WTC11 (cell line): Measurements from ENCODE around the gene LRRC75B. TPM values are rescaled to one million over a fixed set of nuclear protein-coding genes. Genes with fewer than 3 reads are reported as not detected.
"Not testable (repeated sequence)": the region's sequence is repeated elsewhere in the genome, so short reads cannot be mapped to it uniquely, and the experiment has no call there.

ENCODE experiments used
- ATAC-seq: fragments of 200-7000 bp; cut with Tn5 transposase; 2 replicates; pipeline ENCODE4 v1.10.0; 2021; ENCODE audit warnings: mild to moderate bottlenecking, moderate library complexity
- CTCF ChIA-PET: fragments of 300-600 bp; sonication (Branson Sonifier 250); formaldehyde crosslinking; loops from one replicate; lab custom pipeline; 2021; ENCODE audit warnings: antibody characterized with exemption; lab: Charles Lee
- POLR2A ChIA-PET: fragments of 350-600 bp; sonication (Branson Sonifier 250); formaldehyde crosslinking; loops from one replicate; lab custom pipeline; 2021; ENCODE audit warnings: antibody characterized with exemption; lab: Charles Lee
- DNase-seq: peaks from one replicate; pipeline ENCODE4 v3.0.0; 2021; ENCODE audit warnings: low spot score
- H3K27ac Mint-ChIP-seq: 2 replicates; pipeline ENCODE4 v1.8.0; 2021; ENCODE audit warnings: mixed read lengths
- H3K27me3 Mint-ChIP-seq: 2 replicates; pipeline ENCODE4 v1.8.0; 2021; ENCODE audit warnings: low read depth, mild to moderate bottlenecking, moderate library complexity, mixed read lengths
- H3K36me3 Mint-ChIP-seq: 2 replicates; pipeline ENCODE4 v1.8.0; 2021; ENCODE audit warnings: mixed read lengths
- H3K4me1 Mint-ChIP-seq: 2 replicates; pipeline ENCODE4 v1.8.0; 2022; ENCODE audit warnings: mixed read lengths
- H3K4me3 Mint-ChIP-seq: 2 replicates; pipeline ENCODE4 v1.8.0; 2021; ENCODE audit warnings: mild to moderate bottlenecking, moderate library complexity, mixed read lengths
- H3K9me3 Mint-ChIP-seq: 2 replicates; pipeline ENCODE4 v1.8.0; 2021; ENCODE audit warnings: mixed read lengths
- AR ChIP-seq: fragments of 250-450 bp; sonication (Bioruptor Pico); IDR thresholded peaks from 2 replicates; pipeline ENCODE4 v1.9.0; 2021; ENCODE audit warnings: mild to moderate bottlenecking
- ATF3 ChIP-seq: sonication (generic); formaldehyde crosslinking; conservative IDR thresholded peaks from 2 replicates; pipeline ENCODE4 v1.8.1; 2022; ENCODE audit warnings: mild to moderate bottlenecking, missing genetic modification reagents
- CBFB ChIP-seq: sonication (generic); formaldehyde crosslinking; IDR thresholded peaks from 2 replicates; pipeline ENCODE4 v1.8.1; 2022; ENCODE audit warnings: mild to moderate bottlenecking, low read depth, missing genetic modification reagents
- ELF4 ChIP-seq: sonication (generic); formaldehyde crosslinking; IDR thresholded peaks from 2 replicates; pipeline ENCODE4 v1.8.1; 2022; ENCODE audit warnings: low read depth, mild to moderate bottlenecking, moderate library complexity, missing genetic modification reagents
- FOXJ3 ChIP-seq: sonication (generic); formaldehyde crosslinking; IDR thresholded peaks from 2 replicates; pipeline ENCODE4 v1.9.0; 2021; ENCODE audit warnings: missing genetic modification reagents, mild to moderate bottlenecking, borderline replicate concordance
- FOXP4 ChIP-seq: sonication (generic); formaldehyde crosslinking; IDR thresholded peaks from 2 replicates; pipeline ENCODE4 v1.8.0; 2022; ENCODE audit warnings: mild to moderate bottlenecking, missing genetic modification reagents
- GTF2I ChIP-seq: fragments of 250-450 bp; sonication (Bioruptor Pico); conservative IDR thresholded peaks from 2 replicates; pipeline ENCODE4 v1.4.0; 2021; ENCODE audit warnings: mild to moderate bottlenecking
- HMGA2 ChIP-seq: fragments of 250-450 bp; sonication (Bioruptor Pico); IDR thresholded peaks from 2 replicates; pipeline ENCODE4 v1.4.0; 2021; ENCODE audit warnings: mild to moderate bottlenecking, moderate library complexity
- IRF2 ChIP-seq: sonication (generic); formaldehyde crosslinking; IDR thresholded peaks from 2 replicates; pipeline ENCODE4 v1.8.0; 2022; ENCODE audit warnings: low read depth, missing genetic modification reagents, borderline replicate concordance
- KAT7 ChIP-seq: sonication (generic); formaldehyde crosslinking; IDR thresholded peaks from 2 replicates; pipeline ENCODE4 v1.8.1; 2023; ENCODE audit warnings: missing genetic modification reagents, mild to moderate bottlenecking, borderline replicate concordance
- NFE2L1 ChIP-seq: sonication (generic); formaldehyde crosslinking; IDR thresholded peaks from 2 replicates; pipeline ENCODE4 v1.8.1; 2023; ENCODE audit warnings: missing genetic modification reagents
- NR2C2 ChIP-seq: sonication (generic); formaldehyde crosslinking; IDR thresholded peaks from 2 replicates; pipeline ENCODE4 v1.8.0; 2022; ENCODE audit warnings: mild to moderate bottlenecking, missing genetic modification reagents
- PRDM15 ChIP-seq: sonication (generic); formaldehyde crosslinking; IDR thresholded peaks from 2 replicates; pipeline ENCODE4 v1.8.0; 2022; ENCODE audit warnings: missing genetic modification reagents
- TP53 ChIP-seq: sonication (generic); formaldehyde crosslinking; IDR thresholded peaks from 2 replicates; pipeline ENCODE4 v1.8.1; 2023; ENCODE audit warnings: mild to moderate bottlenecking, missing genetic modification reagents
- ZNF416 ChIP-seq: fragments of 250-450 bp; sonication (Bioruptor Pico); IDR thresholded peaks from 2 replicates; pipeline ENCODE4 v1.9.0; 2021; ENCODE audit warnings: mild to moderate bottlenecking, inconsistent platforms
- ZNF423 ChIP-seq: fragments of 250-450 bp; sonication (Bioruptor Pico); IDR thresholded peaks from 2 replicates; pipeline ENCODE4 v2.1.2; 2022; ENCODE audit warnings: mild to moderate bottlenecking, moderate library complexity
- total RNA-seq: library from RNA; stranded (reverse); gene quantifications from 3 replicates; pipeline ENCODE4 v1.2.3, GENCODE V29; 2021
- TF ChIP-seq, protein P1 (sequence below): sonication (generic); formaldehyde crosslinking; IDR thresholded peaks from 2 replicates; pipeline ENCODE4 v1.8.1; 2023; ENCODE audit warnings: mild to moderate bottlenecking, missing genetic modification reagents, borderline replicate concordance

Gene LRRC75B
- total RNA-seq, 1 experiment from 2014 or later: 19.2 TPM

DNA sequence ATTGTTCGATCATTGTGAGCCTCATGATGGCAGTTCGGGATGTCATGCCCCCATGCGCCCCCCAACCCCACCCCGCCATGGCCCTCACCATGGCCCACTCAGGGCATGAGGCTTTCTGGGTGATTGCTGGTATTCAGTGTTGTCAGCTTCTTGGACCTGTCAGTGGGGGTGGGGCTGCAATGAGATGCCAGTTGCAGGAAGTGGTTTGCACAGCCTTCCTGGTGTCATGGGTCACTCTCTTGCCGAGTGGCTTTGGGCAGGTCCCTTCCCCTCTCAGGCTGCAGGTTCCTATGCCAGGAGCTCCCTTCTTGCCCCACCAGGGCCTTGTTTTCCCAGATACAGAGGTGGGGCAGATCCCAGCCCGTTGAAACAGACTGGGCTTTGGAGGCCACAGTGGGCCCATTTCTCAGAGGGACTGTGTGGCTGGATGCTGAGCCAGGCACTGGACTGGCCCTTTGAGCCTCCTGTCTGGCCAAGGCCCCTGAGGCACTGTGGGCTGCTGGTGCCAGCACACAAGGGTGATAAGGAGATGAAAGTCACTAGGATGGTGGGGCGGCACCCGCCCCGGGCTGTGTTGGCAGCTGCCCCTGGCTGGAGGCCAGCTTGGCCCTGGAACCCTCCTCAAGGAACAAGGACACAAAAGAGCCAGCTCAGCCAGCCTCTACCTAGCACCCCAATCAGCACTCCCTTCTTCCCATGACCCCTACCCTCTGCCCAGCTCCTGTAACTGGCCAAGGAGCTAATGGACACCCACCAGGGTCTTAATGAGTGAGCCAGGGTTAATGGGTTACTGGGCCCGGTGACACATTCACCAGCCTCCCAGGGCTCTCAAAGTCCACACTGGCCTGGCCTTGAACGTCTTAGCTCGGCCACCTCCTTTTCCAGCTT is 8.6 kb upstream of the LRRC75B start:
- H3K9me3 Mint-ChIP-seq: no peaks in the 10 kb centered on the region
- no peak for DNase-seq
- POLR2A ChIA-PET: no interaction called here
- CTCF ChIA-PET: no interaction called here
- no peaks in the 10 kb centered on the region for H3K36me3 Mint-ChIP-seq
- H3K4me1 Mint-ChIP-seq: peaks cover 34% of the 10 kb centered on the region
- no peaks in the 10 kb centered on the region for H3K27me3 Mint-ChIP-seq
- TF ChIP-seq NFE2L1 (CRISPR knock-in tag) (no peak), TP53 (CRISPR knock-in tag) (no peak), PRDM15 (CRISPR knock-in tag) (no peak), AR (CRISPR knock-in tag) (no peak), CBFB (CRISPR knock-in tag) (no peak), FOXJ3 (CRISPR knock-in tag) (no peak), HMGA2 (CRISPR knock-in tag) (no peak)
- no peak overlapping the region for H3K27ac Mint-ChIP-seq
- no peak overlapping the region for H3K4me3 Mint-ChIP-seq
- no peak for ATAC-seq

DNA sequence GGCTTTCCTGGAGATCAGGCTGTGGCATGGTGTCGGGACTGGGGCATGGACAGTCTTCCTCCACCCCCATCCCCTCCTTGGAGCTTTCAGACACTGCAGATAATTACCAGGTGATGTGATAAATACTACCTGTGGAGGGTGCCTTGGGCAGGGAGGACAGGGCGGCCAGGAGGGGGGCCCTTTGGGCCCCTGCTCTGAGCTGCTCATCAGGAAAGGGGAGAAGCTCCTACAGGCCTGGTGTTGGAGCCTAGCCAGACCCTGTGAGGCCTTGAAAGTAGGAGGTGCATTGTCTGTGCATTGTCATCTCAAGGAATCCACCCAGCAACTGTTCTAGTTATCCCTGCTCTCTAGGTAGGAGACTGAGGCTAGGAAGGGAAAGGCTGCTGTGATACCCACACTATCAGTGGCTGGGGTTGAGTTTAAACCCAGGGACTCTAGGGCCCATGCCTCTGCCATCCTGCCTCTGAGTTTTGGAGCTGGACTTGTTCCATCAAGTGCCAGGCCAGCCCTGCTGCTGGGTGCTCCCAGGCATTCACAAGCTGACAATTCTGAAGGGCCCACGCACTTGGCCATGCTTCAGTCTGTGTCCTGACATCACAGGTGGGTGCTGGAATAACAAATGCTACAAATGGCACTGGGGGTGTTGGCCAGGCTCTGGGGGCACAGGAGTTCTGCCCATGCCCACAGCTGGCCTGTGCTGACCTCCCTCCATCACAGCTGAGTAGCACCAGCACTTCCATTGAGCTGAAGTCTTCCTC is 7.3 kb upstream of the LRRC75B start:
- not testable (repeated sequence) for H3K9me3 Mint-ChIP-seq, DNase-seq, H3K27me3 Mint-ChIP-seq, H3K36me3 Mint-ChIP-seq, H3K4me3 Mint-ChIP-seq, H3K27ac Mint-ChIP-seq, ATAC-seq
- CTCF ChIA-PET: interaction anchor here (1.1 kb wide), 1 partner anchor 172 kb away, joined by 4 read pairs; no protein-coding TSS in a partner anchor
- POLR2A ChIA-PET: interaction anchor here (0.5 to 0.6 kb wide), 2 partner anchors 22 to 157 kb away, joined by 4 to 7 read pairs; no protein-coding TSS in a partner anchor
- peaks cover 34% of the 10 kb centered on the region for H3K4me1 Mint-ChIP-seq

GRCh38 chr22:24599514-24599913 is 6.6 kb upstream of the LRRC75B start:
- no peak overlapping the region for H3K4me3 Mint-ChIP-seq
- ChIA-PET CTCF (interaction anchor here (0.6 to 1.1 kb wide), 2 partner anchors 157 to 173 kb away, joined by 4 to 6 read pairs; no protein-coding TSS in a partner anchor), POLR2A (no interaction called here)
- H3K9me3 Mint-ChIP-seq: no peaks in the 10 kb centered on the region
- ATAC-seq (peak; percentile 15), DNase-seq (peak; percentile 32)
- peak overlapping the region; percentile 19; the same call in 1 of the 2 replicates for H3K27ac Mint-ChIP-seq
- no peaks in the 10 kb centered on the region for H3K36me3 Mint-ChIP-seq
- H3K27me3 Mint-ChIP-seq: no peaks in the 10 kb centered on the region
- H3K4me1 Mint-ChIP-seq: peaks cover 37% of the 10 kb centered on the region
- TF ChIP-seq ZNF423 (CRISPR knock-in tag) (no peak), FOXP4 (CRISPR knock-in tag) (no peak), NR2C2 (no peak), KAT7 (CRISPR knock-in tag) (no peak), IRF2 (CRISPR knock-in tag) (no peak), ELF4 (CRISPR knock-in tag) (no peak), ZNF416 (CRISPR knock-in tag) (no peak), ATF3 (CRISPR knock-in tag) (no peak), GTF2I (CRISPR knock-in tag) (no peak)
- TF ChIP-seq, protein P1, sequence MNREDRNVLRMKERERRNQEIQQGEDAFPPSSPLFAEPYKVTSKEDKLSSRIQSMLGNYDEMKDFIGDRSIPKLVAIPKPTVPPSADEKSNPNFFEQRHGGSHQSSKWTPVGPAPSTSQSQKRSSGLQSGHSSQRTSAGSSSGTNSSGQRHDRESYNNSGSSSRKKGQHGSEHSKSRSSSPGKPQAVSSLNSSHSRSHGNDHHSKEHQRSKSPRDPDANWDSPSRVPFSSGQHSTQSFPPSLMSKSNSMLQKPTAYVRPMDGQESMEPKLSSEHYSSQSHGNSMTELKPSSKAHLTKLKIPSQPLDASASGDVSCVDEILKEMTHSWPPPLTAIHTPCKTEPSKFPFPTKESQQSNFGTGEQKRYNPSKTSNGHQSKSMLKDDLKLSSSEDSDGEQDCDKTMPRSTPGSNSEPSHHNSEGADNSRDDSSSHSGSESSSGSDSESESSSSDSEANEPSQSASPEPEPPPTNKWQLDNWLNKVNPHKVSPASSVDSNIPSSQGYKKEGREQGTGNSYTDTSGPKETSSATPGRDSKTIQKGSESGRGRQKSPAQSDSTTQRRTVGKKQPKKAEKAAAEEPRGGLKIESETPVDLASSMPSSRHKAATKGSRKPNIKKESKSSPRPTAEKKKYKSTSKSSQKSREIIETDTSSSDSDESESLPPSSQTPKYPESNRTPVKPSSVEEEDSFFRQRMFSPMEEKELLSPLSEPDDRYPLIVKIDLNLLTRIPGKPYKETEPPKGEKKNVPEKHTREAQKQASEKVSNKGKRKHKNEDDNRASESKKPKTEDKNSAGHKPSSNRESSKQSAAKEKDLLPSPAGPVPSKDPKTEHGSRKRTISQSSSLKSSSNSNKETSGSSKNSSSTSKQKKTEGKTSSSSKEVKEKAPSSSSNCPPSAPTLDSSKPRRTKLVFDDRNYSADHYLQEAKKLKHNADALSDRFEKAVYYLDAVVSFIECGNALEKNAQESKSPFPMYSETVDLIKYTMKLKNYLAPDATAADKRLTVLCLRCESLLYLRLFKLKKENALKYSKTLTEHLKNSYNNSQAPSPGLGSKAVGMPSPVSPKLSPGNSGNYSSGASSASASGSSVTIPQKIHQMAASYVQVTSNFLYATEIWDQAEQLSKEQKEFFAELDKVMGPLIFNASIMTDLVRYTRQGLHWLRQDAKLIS (CRISPR knock-in tag): no peak
